HG03060 (cell line): ENCODE measurements around the gene PLCB4.

Source experiments
- ATAC-seq: cut with Tn5 transposase; IDR thresholded peaks from one replicate; pipeline ENCODE4 v1.9.1; 2021; ENCODE audit warnings: low read depth, moderate number of reproducible peaks; ENCODE audit not compliant: unreplicated experiment

PLCB4 gene

GRCh38 chr20:9411833-9412232 is 342.9 kb downstream of the PLCB4 start:
- ATAC-seq: no peak

- ATAC-seq: peak; percentile 53
Observed at GRCh38 chr20:9412309-9412708, 343.4 kb downstream of the PLCB4 start.

GRCh38 chr20:9413001-9413400 is 344.1 kb downstream of the PLCB4 start:
- no peak for ATAC-seq

- ATAC-seq: no peak
Observed at GRCh38 chr20:9415426-9415825, 346.5 kb downstream of the PLCB4 start.

GRCh38 chr20:9416421-9416820 is 347.5 kb downstream of the PLCB4 start:
- no peak for ATAC-seq

- ATAC-seq: no peak
Observed at GRCh38 chr20:9417665-9418064, 348.8 kb downstream of the PLCB4 start.

- ATAC-seq: no peak
Observed at GRCh38 chr20:9422321-9423057, 353.6 kb downstream of the PLCB4 start.

- ATAC-seq: no peak
Observed at GRCh38 chr20:9424551-9424950, 355.7 kb downstream of the PLCB4 start.

GRCh38 chr20:9427430-9428291 is 358.8 kb downstream of the PLCB4 start:
- ATAC-seq: no peak

- ATAC-seq: no peak
Observed at GRCh38 chr20:9428292-9428607, 359.4 kb downstream of the PLCB4 start.

- ATAC-seq: no peak
Observed at GRCh38 chr20:9439806-9440205, 370.9 kb downstream of the PLCB4 start.

GRCh38 chr20:9440892-9441291 is 372.0 kb downstream of the PLCB4 start:
- ATAC-seq: no peak

- peak; percentile 67 for ATAC-seq
Observed at GRCh38 chr20:9441948-9442347, 373.1 kb downstream of the PLCB4 start.

GRCh38 chr20:9442858-9443257 is 374.0 kb downstream of the PLCB4 start:
- no peak for ATAC-seq

- no peak for ATAC-seq
Observed at GRCh38 chr20:9444921-9445320, 376.0 kb downstream of the PLCB4 start.

- ATAC-seq: no peak
Observed at GRCh38 chr20:9447182-9447581, 378.3 kb downstream of the PLCB4 start.

GRCh38 chr20:9453201-9453600 is 384.3 kb downstream of the PLCB4 start:
- ATAC-seq: no peak

GRCh38 chr20:9454791-9455190 is 385.9 kb downstream of the PLCB4 start:
- no peak for ATAC-seq

- no peak for ATAC-seq
Observed at GRCh38 chr20:9457136-9457535, 388.2 kb downstream of the PLCB4 start.

- no peak for ATAC-seq
Observed at GRCh38 chr20:9458138-9458796, 389.4 kb downstream of the PLCB4 start.

GRCh38 chr20:9460518-9460917 is 391.6 kb downstream of the PLCB4 start:
- ATAC-seq: no peak
